ENCODE measurements around the gene NUTM2A.
"Not testable (repeated sequence)": the region's sequence is repeated elsewhere in the genome, so short reads cannot be mapped to it uniquely, and the experiment has no call there.

- TF ChIP-seq EP300, POLR2A, CTCF (IDR thresholded peaks at IDR 0.05): not testable (repeated sequence)
Observed at GRCh38 chr10:87186016-87186415, 39.2 kb upstream of the NUTM2A start.
